Esophagus squamous epithelium (tissue), 5 donors: ENCODE results near the gene MYO5A. TPM values are rescaled to one million over a fixed set of nuclear protein-coding genes. Genes with fewer than 3 reads are reported as not detected.

Experiments used
- DNase-seq: peaks from one replicate; lab custom pipeline; 2025; lab: John Stamatoyannopoulos, UW
- H3K27ac ChIP-seq, 4 donors: fragments of 200-600 bp; sonication (generic); one replicate each; pipeline ENCODE4 v1.5.1; 2016 to 2019; ENCODE audit warnings: mild to moderate bottlenecking in 1 of 4
- H3K27me3 ChIP-seq, 4 donors: fragments of 200-600 bp; sonication (generic); 1 replicate in 3 of 4; 2 replicates in 1 of 4; pipeline versions ENCODE4 v1.5.1 to v1.6.0; 2017 to 2021; ENCODE audit warnings: antibody characterized with exemption in 1 of 4
- H3K36me3 ChIP-seq, 3 donors: fragments of 200-600 bp; sonication (generic); one replicate each; pipeline ENCODE4 v1.5.1; 2016 to 2019
- H3K4me1 ChIP-seq, 3 donors: fragments of 200-600 bp; sonication (generic); one replicate each; pipeline ENCODE4 v1.5.1; 2017 to 2019
- H3K4me3 ChIP-seq, 4 donors: fragments of 200-600 bp; sonication (generic); 1 replicate in 3 of 4; 2 replicates in 1 of 4; pipeline ENCODE4 v1.5.1; 2016 to 2019; ENCODE audit warnings: mild to moderate bottlenecking in 2 of 4, moderate library complexity in 1 of 4
- H3K9me3 ChIP-seq, 3 donors: fragments of 200-600 bp; sonication (generic); one replicate each; pipeline ENCODE4 v1.5.1; 2016 to 2019
- CTCF ChIP-seq, 6 experiments: fragments of 450-650 bp in 4 of 6; fragments of 200-600 bp in 2 of 6; sonication (generic) in 2 of 6; IDR thresholded peaks; one replicate each; pipeline ENCODE4 v1.5.1; 2016 to 2019; ENCODE audit warnings: antibody characterized with exemption in 6 of 6, mild to moderate bottlenecking in 4 of 6, moderate library complexity in 4 of 6
- POLR2A ChIP-seq, 4 donors: fragments of 450-650 bp; IDR thresholded peaks; one replicate each; pipeline ENCODE4 v1.6.1; 2017; ENCODE audit warnings: antibody characterized with exemption in 4 of 4, mild to moderate bottlenecking in 4 of 4, moderate library complexity in 3 of 4
- WGBS, 2 donors: methylation state at CpG; one replicate each; pipeline ENCODE4 v1.1.5; 2018; 5-methylcytosine and 5-hydroxymethylcytosine counted together
- intact Hi-C: fragments of 100-400 bp; cut with DNase I; formaldehyde crosslinking; loops from one replicate; pipeline ENCODE4 v1.15.0; 2022
- total RNA-seq, 4 donors: library from RNA; depleted of rRNA; stranded (reverse); fragments of >200 nt; gene quantifications; one replicate each; pipeline ENCODE4 v1.1.0, GENCODE V29; 2016
- donor health status: DM: yes; HTN: yes; CAD: no.

Gene MYO5A
- total RNA-seq, 4 donors from 2014 or later, result 11.3 to 24.6 (median 22.3) TPM

DNA sequence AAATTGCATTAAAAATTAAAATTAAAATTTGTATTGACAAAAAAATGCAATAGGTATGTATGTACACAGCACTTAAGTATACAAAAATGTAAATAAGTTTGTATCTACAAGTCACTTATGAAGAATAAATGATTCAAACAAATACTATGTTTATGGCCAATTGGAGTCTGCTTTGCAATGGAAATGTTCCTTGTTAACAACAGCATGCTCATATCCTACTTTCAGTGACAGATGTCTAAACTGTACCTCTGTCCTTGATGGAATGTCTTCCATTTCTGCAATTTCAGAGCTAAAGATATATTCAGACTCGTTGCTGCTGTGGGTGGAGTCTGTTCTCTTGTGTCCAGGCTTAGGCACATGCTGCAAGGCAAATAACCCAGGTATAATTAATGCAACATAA, 169.0 kb downstream of the MYO5A start:
- no peak for TF ChIP-seq CTCF (IDR thresholded peaks at IDR 0.05)
- TF ChIP-seq POLR2A (IDR thresholded peaks at IDR 0.05), result no peak
- Histone ChIP-seq H3K27me3 (no peaks in the 10 kb centered on the region), H3K36me3 (peaks cover 0 to 73% (median 14%) of the 10 kb centered on the region in 3 donors), H3K27ac (no peak overlapping the region), H3K9me3 (no peaks in the 10 kb centered on the region), H3K4me1 (no peaks in the 10 kb centered on the region), H3K4me3 (no peak overlapping the region)
- DNase-seq, result no peak
- intact Hi-C loops, result no loop called here
- WGBS, 2 donors, result 50% methylated on average over 1 of the region's 1 CpG

DNA sequence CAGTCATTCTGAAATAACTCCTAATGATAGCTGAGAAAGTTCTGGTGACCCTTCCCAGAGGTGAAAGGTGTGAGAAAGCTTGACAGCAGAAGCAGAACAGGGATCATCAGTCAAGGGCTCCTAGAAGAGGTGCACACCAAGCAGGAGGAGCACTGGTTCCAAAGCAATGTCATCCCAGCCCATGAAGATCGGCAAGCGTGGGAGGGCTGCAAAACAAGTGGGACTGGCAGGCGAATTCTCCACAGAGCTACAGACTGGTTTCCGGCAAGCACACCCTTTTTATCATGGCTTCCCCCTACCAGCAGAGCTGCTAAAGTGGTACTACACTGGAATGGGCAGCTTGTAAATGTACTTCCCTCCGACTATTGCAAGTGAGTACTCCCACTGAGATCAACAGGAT, 170.7 kb downstream of the MYO5A start:
- 94 to 96% methylated on average over 5 of the region's 5 CpGs for WGBS, 2 donors
- H3K9me3 ChIP-seq, result no peaks in the 10 kb centered on the region
- H3K27ac ChIP-seq, result no peak overlapping the region
- no peak for TF ChIP-seq POLR2A (IDR thresholded peaks at IDR 0.05)
- TF ChIP-seq CTCF (IDR thresholded peaks at IDR 0.05), result no peak
- H3K27me3 ChIP-seq, result no peaks in the 10 kb centered on the region
- intact Hi-C loops, result no loop called here
- no peak overlapping the region for H3K4me3 ChIP-seq
- peaks cover 0 to 73% (median 10%) of the 10 kb centered on the region in 3 donors for H3K36me3 ChIP-seq
- H3K4me1 ChIP-seq, result no peaks in the 10 kb centered on the region
- no peak for DNase-seq

DNA sequence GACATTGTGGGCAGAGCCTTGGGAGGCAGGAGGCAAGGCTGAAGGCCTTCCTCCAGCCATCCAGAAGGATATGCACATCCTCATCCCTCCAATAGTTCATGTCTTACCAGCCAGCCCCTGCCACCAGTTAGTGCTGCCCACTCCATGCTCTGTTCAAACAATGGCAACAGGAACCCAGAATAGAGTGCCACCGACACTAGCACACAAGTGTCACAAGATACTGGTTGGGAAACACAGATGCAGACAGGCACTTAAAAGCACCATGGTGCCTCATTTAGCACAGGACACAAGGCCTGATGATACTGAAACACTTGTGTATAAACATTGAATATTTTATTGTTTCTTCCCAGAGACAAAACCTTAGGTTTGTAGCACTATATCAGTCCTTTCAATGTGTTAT, 176.6 kb downstream of the MYO5A start:
- Histone ChIP-seq H3K4me1 (no peaks in the 10 kb centered on the region), H3K4me3 (no peak overlapping the region), H3K9me3 (no peaks in the 10 kb centered on the region), H3K36me3 (peaks cover 0 to 74% (median 11%) of the 10 kb centered on the region in 3 donors), H3K27me3 (no peaks in the 10 kb centered on the region), H3K27ac (no peak overlapping the region)
- DNase-seq, result no peak
- no peak for TF ChIP-seq CTCF (IDR thresholded peaks at IDR 0.05)
- TF ChIP-seq POLR2A (IDR thresholded peaks at IDR 0.05), result no peak
- WGBS, 2 donors, result 88% methylated on average over 1 of the region's 1 CpG; no CpG with 5 or more reads in 1 of the 2 donors
- intact Hi-C loops, result no loop called here

DNA sequence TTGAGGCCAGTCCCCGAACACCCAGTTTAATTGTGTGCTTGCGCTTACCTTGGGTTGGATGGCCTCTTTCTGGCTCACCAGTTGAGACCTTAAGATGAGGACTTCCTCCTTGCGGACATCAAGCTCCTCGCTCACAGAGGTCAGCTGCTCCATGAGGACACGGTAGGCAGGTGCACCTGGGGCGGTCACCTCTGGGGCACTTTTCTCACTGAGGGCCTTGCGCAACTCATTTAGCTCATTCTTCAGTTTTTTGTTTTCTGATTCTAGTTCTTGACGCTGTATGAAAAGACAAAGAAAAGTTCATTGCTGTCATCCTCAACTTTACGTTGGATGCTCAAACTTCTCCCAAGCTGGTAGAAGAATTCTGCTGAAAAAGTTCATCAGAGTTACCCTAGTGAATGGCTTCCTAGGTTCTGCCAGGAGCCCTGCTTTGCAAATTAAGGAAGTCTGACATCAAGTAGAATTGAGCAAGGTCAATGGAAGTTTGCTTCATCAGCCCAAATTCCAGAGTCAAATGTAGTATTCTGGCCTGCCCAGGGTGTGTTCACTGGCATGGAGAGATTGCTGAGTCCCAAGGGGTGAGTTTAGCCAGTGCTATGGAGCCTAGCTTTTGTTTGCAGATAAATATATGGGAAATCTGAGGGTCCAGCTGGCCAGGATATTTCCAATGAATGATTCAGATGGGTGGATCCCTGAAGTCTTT, 177.3 kb downstream of the MYO5A start:
- H3K36me3 ChIP-seq, result peaks cover 0 to 74% (median 11%) of the 10 kb centered on the region in 3 donors
- no peaks in the 10 kb centered on the region for H3K4me1 ChIP-seq
- WGBS, 2 donors, result 88 to 89% methylated on average over 9 of the region's 9 CpGs
- H3K27me3 ChIP-seq, result no peaks in the 10 kb centered on the region
- no peaks in the 10 kb centered on the region for H3K9me3 ChIP-seq
- intact Hi-C loops, result no loop called here
- H3K4me3 ChIP-seq, result no peak overlapping the region
- no peak for DNase-seq
- TF ChIP-seq CTCF (IDR thresholded peaks at IDR 0.05) (no peak), POLR2A (IDR thresholded peaks at IDR 0.05) (no peak)
- no peak overlapping the region for H3K27ac ChIP-seq

DNA sequence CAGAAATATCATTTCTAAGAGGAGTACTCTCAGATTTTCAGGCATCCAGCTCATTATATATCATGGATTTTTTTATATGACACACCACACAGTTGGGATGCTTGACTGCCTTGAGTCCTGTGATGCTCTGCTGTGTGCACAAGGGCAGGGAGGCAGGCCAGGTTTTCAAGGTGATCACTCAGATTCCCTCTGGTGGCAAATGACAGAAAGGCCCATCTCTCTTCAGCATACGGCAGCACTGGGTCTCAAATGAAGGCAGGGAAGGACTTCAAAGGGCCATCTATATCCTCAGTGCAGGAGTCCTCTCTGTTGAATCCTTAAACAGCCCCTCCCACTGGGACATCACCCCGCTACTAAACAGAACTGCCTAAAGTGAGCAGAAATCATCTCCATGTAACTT, 178.3 kb downstream of the MYO5A start:
- TF ChIP-seq CTCF (IDR thresholded peaks at IDR 0.05) (no peak), POLR2A (IDR thresholded peaks at IDR 0.05) (no peak)
- Histone ChIP-seq H3K27ac (no peak overlapping the region), H3K36me3 (peaks cover 0 to 83% (median 11%) of the 10 kb centered on the region in 3 donors), H3K4me1 (no peaks in the 10 kb centered on the region), H3K9me3 (no peaks in the 10 kb centered on the region), H3K27me3 (no peaks in the 10 kb centered on the region), H3K4me3 (no peak overlapping the region)
- intact Hi-C loops, result no loop called here
- DNase-seq, result no peak
- WGBS, 2 donors, result 95 to 96% methylated on average over 2 of the region's 2 CpGs
